AG09319 (cell line): Measurements from ENCODE around the gene NSD2.

Experiments
- DNase-seq: peaks from one replicate; pipeline ENCODE4 v3.0.0-alpha.2; 2010; ENCODE audit warnings: low read depth; ENCODE audit errors: extremely low read depth
- TF ChIP-seq, protein P1 (sequence below): IDR thresholded peaks from 2 replicates; pipeline ENCODE4 v1.5.1; 2011; ENCODE audit warnings: low read depth, mild to moderate bottlenecking, inconsistent platforms, low read length, moderate library complexity

The NSD2 gene

DNA sequence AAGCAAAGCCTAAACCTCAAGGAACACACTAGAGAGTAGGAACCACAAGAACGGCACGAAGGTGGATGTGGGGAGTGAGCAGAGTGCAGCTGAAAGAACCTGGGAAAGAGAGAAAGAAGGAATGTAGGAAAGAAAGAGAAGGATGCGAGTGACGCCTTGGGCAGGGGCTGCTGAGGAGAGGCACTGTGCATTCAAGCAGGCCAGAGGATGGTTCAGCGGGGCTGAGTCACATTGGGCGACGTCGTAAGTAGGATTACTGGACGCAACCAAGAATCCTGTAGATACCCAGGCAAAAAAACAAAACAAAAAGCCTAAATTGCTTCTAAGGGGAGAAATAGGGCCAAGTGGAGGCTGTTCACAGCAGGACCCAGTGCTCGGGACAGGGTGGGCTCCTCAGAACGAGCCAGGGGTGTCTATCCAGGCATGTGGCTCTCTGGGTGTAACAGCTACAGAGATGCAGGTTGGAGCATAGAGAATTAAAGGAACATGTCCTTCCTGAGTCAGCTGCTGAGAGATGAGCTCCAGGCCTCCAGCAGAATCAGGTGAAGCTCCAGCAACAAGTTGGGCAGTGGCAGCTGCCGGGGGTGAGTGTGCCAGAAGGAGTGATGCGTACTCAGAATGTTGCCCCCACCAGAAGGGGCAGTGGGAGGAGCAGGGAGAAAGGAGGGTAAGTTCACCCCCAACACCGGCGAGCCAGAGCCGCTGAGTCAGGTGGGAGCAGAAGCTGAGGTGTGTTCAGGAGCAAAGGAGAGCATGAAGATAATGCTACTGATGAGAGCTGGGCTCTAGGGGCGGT, 98.9 kb downstream of the NSD2 start:
- DNase-seq = no peak
- TF ChIP-seq, protein P1, sequence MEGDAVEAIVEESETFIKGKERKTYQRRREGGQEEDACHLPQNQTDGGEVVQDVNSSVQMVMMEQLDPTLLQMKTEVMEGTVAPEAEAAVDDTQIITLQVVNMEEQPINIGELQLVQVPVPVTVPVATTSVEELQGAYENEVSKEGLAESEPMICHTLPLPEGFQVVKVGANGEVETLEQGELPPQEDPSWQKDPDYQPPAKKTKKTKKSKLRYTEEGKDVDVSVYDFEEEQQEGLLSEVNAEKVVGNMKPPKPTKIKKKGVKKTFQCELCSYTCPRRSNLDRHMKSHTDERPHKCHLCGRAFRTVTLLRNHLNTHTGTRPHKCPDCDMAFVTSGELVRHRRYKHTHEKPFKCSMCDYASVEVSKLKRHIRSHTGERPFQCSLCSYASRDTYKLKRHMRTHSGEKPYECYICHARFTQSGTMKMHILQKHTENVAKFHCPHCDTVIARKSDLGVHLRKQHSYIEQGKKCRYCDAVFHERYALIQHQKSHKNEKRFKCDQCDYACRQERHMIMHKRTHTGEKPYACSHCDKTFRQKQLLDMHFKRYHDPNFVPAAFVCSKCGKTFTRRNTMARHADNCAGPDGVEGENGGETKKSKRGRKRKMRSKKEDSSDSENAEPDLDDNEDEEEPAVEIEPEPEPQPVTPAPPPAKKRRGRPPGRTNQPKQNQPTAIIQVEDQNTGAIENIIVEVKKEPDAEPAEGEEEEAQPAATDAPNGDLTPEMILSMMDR = no peak

- TF ChIP-seq, protein P1 = no peak
Measured at GRCh38 chr4:1970926-1971325, 99.7 kb downstream of the NSD2 start.

DNA sequence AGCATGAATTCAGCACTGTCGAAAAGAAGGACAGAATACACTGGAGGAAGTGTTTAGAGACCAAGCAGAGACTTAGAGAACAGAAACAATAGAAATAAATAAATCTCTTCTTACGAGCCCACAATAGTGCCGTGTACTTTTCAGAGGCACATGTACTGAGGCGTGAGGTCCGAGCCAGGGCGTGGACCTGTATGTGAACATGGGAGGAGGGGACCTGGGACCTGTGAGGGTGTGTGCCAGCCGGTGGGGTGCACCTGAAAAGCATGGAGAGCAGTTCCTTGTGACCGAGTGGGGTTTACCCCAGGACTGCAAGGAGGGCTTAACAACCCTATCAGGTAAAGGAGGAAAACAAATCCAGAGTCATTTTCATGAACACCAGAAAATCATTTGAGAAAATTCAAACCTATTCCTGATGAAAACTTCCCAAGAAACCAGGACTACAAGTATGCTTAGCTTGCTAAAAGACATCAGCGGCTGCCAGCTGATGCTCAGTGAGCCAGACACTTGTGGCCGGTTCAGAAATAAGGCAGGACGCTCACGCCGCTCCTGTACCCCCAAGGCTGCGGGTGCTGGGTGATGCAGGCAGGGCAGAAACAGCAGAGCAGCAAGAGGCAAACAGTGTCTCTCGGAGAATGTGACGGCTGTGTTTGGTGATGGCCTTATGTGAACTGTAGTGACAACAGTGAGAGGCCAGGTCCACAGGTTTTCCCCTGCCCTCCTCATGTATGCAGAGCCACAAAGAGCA, 100.4 kb downstream of the NSD2 start:
- TF ChIP-seq, protein P1 = no peak
- DNase-seq = no peak

More at GRCh38 chr4:1970926-1971325, 99.7 kb downstream of the NSD2 start:
- DNase-seq = no peak

DNA sequence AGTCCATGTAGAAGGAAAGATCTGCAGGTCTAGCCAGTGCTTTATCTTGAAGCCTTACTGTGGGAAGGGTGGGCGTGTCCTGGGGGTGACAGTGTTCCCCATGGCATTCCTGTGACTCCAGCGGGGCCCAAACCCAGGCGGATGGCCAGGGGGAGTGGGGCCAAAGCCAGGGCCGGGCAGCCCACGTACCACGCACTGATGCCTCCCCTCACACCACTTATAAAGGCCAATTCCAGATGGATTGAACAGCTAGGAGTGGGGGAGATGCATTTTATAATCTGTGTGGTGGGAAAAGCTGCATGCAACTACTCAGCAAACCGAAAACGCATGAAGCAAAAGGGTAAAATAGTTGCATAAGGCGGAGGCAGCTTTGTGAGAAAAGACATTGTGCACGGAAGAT, 101.2 kb downstream of the NSD2 start:
- no peak for DNase-seq

DNA sequence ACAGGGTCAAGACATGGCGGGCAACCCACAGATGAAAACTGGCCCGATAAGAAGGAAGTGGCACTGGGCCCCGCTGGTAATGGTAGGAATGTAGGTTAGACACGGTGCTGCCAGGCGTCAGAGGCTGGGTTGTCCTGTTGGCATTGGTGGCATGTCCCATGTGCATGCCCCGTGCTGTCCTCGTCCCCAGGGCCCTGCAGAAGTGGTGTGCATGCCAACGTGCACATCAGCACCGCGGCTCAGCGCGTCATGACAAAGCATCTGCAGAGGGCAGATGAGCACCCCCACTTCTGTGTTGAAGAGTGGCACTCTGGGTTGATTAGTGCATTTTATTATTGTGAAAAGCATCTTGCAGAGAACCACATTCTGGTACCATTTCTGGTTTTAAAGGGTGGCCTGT, 102.0 kb downstream of the NSD2 start:
- TF ChIP-seq, protein P1 = no peak

More for the DNA sequence above, 101.2 kb downstream of the NSD2 start:
- TF ChIP-seq, protein P1 = no peak

GRCh38 chr4:1973661-1974060, 102.5 kb downstream of the NSD2 start:
- TF ChIP-seq, protein P1 = no peak
- no peak for DNase-seq

More for the DNA sequence above, 102.0 kb downstream of the NSD2 start:
- no peak for DNase-seq

- TF ChIP-seq, protein P1 = no peak
- DNase-seq = no peak
Measured at GRCh38 chr4:1974840-1975239, 103.6 kb downstream of the NSD2 start.
